Measurements from ENCODE around the gene GPR55.
"Not testable (repeated sequence)": the region's sequence is repeated elsewhere in the genome, so short reads cannot be mapped to it uniquely, and the experiment has no call there.

Gene GPR55

GRCh38 chr2:230949966-230950873, 25.2 kb upstream of the GPR55 start:
- no peak for DNase-seq

DNA sequence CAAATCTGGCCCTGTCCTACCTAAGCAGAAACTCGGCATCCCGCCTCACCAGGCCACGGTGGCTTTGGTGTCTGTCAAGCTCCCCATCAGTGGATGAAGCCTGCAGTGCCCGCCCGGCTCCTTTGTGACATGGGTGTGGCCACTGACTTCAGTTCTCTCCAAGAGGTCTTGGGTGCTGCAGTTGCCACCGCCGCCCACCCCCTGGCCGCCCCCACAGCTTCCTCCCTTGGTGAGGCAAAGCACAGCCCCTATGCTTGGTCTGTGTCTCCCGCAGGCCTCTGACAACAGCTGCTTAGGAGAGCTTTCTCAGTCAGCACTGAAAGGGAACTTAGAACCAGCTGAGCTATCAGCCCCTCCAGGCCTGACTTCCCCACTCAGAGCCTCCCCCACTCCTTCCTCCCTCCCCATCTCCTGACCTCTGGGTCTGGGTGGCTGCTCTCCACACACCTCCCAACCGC, 22.9 kb upstream of the GPR55 start:
- DNase-seq: no peak

DNA sequence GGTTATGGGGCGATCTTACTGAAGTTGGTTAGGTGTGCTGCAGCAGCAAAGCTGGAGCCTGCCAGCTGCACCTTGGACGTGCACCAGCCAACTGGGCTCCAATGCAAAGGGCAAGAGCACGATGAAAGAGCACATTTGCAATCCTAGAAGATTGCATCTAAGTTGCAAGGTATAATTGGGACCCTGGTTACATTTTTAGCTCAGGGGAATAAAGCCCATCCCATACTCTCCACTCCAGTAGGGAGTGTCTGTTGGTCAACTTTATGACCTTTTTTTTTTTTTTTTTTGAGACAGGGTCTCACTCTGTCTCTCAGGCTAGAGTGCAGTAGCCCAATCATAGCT, 22.2 kb upstream of the GPR55 start:
- DNase-seq: no peak

- no peak for DNase-seq
Measured at GRCh38 chr2:230946429-230947234, 21.6 kb upstream of the GPR55 start.

- no peak for DNase-seq
Measured at GRCh38 chr2:230944757-230945372, 19.8 kb upstream of the GPR55 start.

GRCh38 chr2:230944123-230944653, 19.1 kb upstream of the GPR55 start:
- no peak for DNase-seq

- DNase-seq: no peak
Measured at GRCh38 chr2:230942920-230943896, 18.2 kb upstream of the GPR55 start.

GRCh38 chr2:230942371-230942770, 17.3 kb upstream of the GPR55 start:
- no peak for DNase-seq

DNA sequence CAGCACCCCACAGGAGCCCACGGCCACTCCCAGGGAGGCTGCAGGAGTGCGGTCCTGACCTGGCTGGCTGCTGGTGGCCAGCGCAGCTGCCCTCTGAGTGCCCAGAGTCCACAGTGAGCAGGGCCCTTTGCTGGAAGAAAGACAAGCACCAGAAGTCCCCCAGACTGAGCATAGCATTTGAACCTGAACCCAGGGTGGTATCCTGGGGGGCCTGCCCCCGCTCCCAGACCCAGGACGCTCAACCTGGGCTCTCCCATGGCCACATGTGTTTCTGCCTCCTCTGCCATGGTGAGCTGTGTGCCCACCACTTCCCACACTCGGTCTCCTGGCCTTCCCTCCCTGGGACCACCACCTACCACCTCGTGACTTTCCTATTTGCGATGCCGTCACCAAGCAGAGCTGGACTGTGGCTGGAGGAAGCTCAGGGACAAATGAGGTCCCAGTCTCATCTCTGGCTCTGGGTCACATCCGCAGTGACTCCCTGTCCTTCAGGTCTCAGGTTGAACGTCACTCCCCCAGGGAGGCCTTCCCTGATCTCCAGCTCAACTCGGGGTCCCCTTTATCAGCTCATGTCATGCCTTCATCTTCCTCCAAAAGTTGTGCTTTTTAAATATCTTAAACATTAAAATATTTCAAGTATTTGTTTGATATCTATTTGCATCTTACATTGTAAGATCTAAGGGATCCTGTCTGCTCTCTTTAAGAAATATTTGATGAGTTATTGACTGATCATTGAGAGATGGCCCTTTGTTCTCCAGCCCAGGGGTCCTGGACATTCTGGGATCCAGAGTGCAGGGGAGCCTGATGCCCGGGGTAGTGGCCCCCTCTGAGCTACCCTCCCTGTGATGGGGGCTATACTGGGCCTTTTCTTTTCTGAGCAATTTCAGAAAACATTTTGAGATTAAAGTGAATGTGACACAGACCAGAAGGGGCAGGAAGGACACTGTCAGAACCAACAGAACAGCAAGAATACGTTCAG, 16.4 kb upstream of the GPR55 start:
- DNase-seq: no peak

DNA sequence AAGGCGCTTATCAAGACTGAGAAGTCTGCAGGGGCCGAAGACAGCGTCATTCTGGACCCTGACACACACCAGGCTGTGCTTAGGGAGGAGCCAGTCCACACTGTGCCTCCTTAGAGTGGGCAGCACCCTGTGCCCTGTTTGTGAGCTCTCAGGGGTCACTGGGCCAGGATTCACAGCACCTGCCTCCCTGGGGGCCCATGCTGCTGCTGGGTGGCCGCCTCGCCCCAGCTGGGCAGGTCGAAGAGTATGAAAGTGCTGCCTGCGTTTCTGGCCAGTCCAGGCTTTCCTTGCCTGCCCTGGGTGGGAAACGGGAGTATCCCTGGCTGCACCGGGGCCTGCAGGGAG, 15.4 kb upstream of the GPR55 start:
- no peak for DNase-seq

- no peak for DNase-seq
Measured at GRCh38 chr2:230939691-230940470, 14.8 kb upstream of the GPR55 start.

DNA sequence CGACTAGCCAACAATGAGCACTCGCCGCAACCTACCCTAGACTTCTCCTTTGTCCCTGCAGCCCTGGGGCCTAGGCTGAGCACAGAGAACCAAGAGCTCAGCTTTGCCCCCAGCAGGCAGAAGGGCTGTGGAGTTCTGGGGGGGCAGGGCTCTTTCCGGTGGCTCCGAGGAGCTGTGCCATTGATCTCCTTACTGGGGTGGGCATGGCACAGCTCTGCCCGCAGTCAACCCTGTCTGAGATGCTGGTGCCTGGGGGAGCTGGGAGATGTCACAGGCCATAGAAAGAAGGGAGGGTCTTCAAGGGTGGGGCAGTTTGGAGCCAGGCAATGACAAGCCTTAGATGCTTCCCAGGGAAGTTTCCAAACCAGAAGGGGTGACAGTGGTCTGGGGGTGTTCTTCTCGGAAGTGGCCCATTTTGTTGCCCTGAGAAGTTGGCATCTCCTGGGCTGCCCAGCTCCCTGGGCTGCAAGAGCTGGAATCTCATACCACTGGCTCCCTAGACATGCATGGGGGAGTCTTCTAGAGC, 14.1 kb upstream of the GPR55 start:
- no peak for DNase-seq

GRCh38 chr2:230938516-230939065, 13.5 kb upstream of the GPR55 start:
- DNase-seq: no peak

DNA sequence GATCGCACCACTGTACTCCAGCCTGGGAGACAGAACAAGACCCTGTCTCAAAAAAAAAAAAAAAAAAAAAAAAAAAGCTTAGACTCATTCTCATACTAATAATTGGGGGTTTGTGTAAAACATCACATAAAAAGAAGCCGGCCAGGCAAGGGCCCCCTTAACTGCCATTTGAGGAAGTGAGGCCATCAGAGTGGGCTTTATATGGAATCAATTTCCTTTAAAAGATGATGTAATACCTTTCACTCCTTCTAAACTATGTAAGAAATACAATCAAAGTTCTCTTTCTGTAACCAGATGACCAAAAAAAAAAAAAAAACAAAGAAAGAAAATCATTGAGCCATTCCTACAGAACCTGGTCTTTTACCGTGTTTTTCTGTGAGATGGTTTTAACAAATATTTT, 13.1 kb upstream of the GPR55 start:
- DNase-seq: no peak

- DNase-seq: no peak
Measured at GRCh38 chr2:230937362-230937761, 12.3 kb upstream of the GPR55 start.

DNA sequence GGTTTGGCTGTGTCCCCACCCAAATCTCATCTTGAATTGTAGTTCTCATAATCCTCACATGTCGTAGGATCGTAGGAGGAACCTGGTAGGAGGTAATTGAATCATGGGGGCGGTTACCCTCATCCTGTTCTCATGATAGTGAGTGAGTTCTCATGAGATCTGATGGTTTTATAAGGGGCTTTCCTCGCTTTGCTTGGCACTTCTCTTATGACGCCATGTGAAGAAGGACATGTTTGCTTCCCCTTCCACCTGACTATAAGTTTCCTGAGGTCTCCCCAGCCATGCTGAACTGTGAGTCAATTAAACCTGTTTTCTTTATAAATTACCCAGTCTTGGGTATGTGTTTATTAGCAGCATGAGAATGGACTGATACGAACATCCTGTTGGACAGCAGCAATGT, 11.2 kb upstream of the GPR55 start:
- DNase-seq: not testable (repeated sequence)

DNA sequence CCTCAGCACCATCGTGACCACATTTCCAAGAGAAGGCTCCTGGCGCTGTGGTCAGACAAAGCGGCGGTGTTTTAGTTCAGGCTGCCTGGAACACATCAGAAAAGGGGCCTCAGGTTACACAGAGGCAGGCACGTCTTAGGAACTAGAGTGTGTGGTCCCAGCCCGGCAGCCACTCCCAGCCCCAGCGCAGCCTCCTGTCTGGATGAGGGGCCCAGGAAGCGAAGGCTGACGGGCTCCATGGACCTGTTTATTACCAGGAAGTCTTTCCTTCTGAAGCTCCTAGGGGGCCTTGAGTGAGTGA, 10.0 kb upstream of the GPR55 start:
- no peak for DNase-seq

- no peak for DNase-seq
Measured at GRCh38 chr2:230934231-230935129, 9.4 kb upstream of the GPR55 start.

All from NCI-H1092 (cell line).